Ovary (tissue), 9 donors: ENCODE measurements around the gene DPEP2. TPM values are rescaled to one million over a fixed set of nuclear protein-coding genes. Genes with fewer than 3 reads are reported as not detected.

ENCODE experiments used
- DNase-seq, 5 donors: peaks; one replicate each; pipeline ENCODE4 v3.0.0-alpha.2; 2019 to 2020
- H3K27ac ChIP-seq, 2 donors: fragments of 200-600 bp; one replicate each; pipeline versions ENCODE4 v1.5.1 to v1.8.0; 2019 to 2022
- H3K27me3 ChIP-seq: fragments of 200-600 bp; one replicate; pipeline ENCODE4 v1.8.0; 2022
- H3K36me3 ChIP-seq: fragments of 200-600 bp; sonication (generic); one replicate; pipeline ENCODE4 v1.5.1; 2019
- H3K4me1 ChIP-seq: one replicate; pipeline ENCODE4 v1.8.1; 2013; ENCODE audit warnings: mild to moderate bottlenecking, moderate library complexity; ENCODE audit not compliant: insufficient read depth
- H3K4me3 ChIP-seq: fragments of 200-600 bp; sonication (generic); one replicate; pipeline ENCODE4 v1.5.1; 2017
- H3K9me3 ChIP-seq, 2 donors: fragments of 200-600 bp in 1 of 2; sonication (generic) in 1 of 2; one replicate each; pipeline versions ENCODE4 v1.5.1 to v1.8.1; 2013 to 2019; ENCODE audit warnings: mild to moderate bottlenecking in 1 of 2, moderate library complexity in 1 of 2
- CTCF ChIP-seq, 3 donors: fragments of 450-650 bp in 2 of 3; fragments of 200-600 bp in 1 of 3; IDR thresholded peaks; one replicate each; pipeline versions ENCODE4 v1.5.1 to v1.8.0; 2016 to 2022; ENCODE audit warnings: antibody characterized with exemption in 3 of 3, mild to moderate bottlenecking in 1 of 3
- EP300 ChIP-seq: sonication (generic); formaldehyde crosslinking; IDR thresholded peaks from one replicate; pipeline ENCODE4 v1.6.1; 2017; ENCODE audit warnings: antibody characterized with exemption
- POLR2A ChIP-seq: fragments of 450-650 bp; IDR thresholded peaks from one replicate; pipeline ENCODE4 v1.6.1; 2017; ENCODE audit warnings: antibody characterized with exemption, mild to moderate bottlenecking, moderate library complexity
- WGBS, 3 donors: extraction: QIAGEN DNeasy Blood & Tissue Kit in 1 of 3; methylation state at CpG; one replicate each; pipeline versions ENCODE4 v1.1.5 to v1.1.7; 2013 to 2017; 5-methylcytosine and 5-hydroxymethylcytosine counted together
- intact Hi-C, 4 donors: fragments of 100-400 bp; cut with DNase I; formaldehyde crosslinking; loops; one replicate each; pipeline versions ENCODE4 v1.11.0 to v1.15.1; 2022 to 2023
- polyA plus RNA-seq, 2 donors: library from polyadenylated mRNA; stranded (reverse); fragments of 200-250 nt in 1 of 2; fragments of 350-450 nt in 1 of 2; fragmentation: Illumina TruSeq in 1 of 2; extraction: RNeasy Lipid Tissue Mini Kit (QIAGEN cat#74804) in 1 of 2; gene quantifications; one replicate each; pipeline ENCODE4 v1.2.3, GENCODE V29; 2013 to 2014
- total RNA-seq, 7 donors: library from RNA; depleted of rRNA in 2 of 7; stranded (reverse); fragments of >200 nt in 2 of 7; fragmentation: NEBNext Ultra II Directional in 3 of 7; extraction: Animal tissue kit (Norgen Biotek cat#: 25700) in 3 of 7; gene quantifications; one replicate each; pipeline versions ENCODE4 v1.1.0 to v1.2.4, GENCODE V29; 2016 to 2023
- donor health status: DM: no; HTN: no; CAD: no; lungs with moderate emphysema.
- donor health status: DM: no; HTN: no; CAD: no.
- donor health status: Bipolar disorder and iron deficiency.
- donor health status: DM: yes; HTN: yes; CAD: no.
- donor health status: DM: no; HTN: no; CAD: no.
- donor health status: DM: yes; HTN: yes; CAD: no.

The DPEP2 gene
- total and polyA plus RNA-seq, 9 donors = 0.33 to 3.1 (median 0.99) TPM; not detected in 2

DNA sequence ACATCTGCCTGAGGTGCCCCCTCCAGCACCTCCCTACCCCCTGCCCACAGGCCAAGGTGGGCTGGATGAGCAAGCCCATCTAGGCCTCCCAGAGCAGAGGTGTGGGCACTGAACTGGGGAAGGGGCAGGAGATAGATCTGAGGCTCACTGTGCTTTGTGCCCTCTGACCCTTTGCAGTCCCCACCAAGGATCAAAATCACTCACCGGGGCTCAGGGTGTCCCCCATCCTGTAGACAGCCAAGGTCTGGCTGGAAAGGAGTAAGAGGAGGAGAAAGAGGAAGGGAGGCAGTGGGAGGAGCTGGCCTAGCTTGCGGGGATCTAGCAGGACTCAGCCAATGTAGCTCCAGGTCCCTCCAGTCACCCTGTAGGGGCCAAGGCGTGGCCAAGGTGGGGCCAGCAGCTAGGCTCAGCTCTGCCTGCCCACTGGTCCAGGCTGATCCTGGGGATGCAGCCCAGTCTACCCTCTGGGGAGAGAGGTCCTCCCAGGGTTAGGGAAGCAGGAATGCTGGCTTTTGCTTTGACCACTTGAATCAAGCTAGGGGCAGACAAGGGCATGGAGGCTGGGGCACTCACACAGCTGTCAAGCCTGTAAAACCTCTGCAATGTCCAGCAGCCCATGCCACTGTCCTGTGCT, 32.6 kb downstream of the DPEP2 start:
- Histone ChIP-seq H3K36me3 (no peaks in the 10 kb centered on the region), H3K4me3 (peak overlapping the region; percentile 68), H3K27ac (peak overlapping the region; percentile 34 to 70), H3K27me3 (no peaks in the 10 kb centered on the region), H3K9me3 (no peaks in the 10 kb centered on the region), H3K4me1 (peaks cover 13% of the 10 kb centered on the region)
- peak in 1 of 5 donors; percentile 38 for DNase-seq
- 26 to 37% (median 32%) methylated on average over 3 of the region's 3 CpGs for WGBS, 3 donors
- TF ChIP-seq EP300 (no peak), CTCF (IDR thresholded peaks at IDR 0.05) (no peak)
- intact Hi-C loops = no loop called here

DNA sequence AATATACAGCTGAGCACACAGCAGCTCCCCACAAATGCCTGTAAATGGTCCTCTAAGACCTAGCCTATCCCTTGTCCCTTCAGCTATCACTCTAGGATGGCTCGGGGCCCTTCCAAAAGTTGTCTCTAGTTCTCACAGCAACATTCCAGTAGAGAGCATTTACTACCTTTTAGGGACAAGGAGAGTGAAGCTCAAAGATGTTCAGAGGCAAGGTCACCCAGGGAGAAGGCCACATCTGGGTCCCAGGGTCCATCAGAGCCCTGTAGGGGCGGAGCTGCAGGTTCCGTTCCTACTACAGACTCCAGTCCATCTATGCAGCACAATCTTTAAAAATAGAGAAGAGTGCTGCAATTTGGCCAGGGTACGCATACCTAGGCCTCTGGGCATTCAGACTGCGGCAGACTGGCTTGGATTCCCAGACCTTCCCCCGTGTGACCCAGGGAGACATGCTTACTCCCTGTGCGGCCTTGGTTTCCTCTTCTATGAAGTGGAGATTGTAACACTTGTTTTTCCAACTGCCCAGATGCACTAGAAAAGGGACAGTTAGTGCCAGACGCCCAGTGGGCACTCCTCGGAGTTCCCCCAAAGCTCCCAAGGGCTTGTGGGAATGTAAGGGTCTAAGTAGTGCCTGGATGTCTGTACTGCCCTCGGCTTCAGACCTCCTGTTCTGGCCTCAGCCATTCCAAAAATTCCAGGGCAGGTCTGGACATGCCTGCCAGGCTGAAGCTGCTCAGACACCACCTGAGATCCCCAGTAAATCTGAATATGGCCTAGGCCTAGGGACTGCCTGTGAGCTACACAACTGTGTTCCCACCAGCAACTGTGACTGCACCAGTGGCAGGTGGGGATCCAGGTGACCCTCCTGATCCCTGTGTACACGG, 33.4 kb downstream of the DPEP2 start:
- 45 to 52% (median 48%) methylated on average over 11 of the region's 11 CpGs for WGBS, 3 donors
- Histone ChIP-seq H3K27ac (peak overlapping the region; percentile 34 to 70), H3K27me3 (no peaks in the 10 kb centered on the region), H3K4me1 (peaks cover 13% of the 10 kb centered on the region), H3K9me3 (no peaks in the 10 kb centered on the region), H3K4me3 (no peak overlapping the region), H3K36me3 (no peaks in the 10 kb centered on the region)
- TF ChIP-seq EP300 (no peak), POLR2A (no peak), CTCF (IDR thresholded peaks at IDR 0.05) (no peak)
- no peak for DNase-seq
- intact Hi-C loops = no loop called here

DNA sequence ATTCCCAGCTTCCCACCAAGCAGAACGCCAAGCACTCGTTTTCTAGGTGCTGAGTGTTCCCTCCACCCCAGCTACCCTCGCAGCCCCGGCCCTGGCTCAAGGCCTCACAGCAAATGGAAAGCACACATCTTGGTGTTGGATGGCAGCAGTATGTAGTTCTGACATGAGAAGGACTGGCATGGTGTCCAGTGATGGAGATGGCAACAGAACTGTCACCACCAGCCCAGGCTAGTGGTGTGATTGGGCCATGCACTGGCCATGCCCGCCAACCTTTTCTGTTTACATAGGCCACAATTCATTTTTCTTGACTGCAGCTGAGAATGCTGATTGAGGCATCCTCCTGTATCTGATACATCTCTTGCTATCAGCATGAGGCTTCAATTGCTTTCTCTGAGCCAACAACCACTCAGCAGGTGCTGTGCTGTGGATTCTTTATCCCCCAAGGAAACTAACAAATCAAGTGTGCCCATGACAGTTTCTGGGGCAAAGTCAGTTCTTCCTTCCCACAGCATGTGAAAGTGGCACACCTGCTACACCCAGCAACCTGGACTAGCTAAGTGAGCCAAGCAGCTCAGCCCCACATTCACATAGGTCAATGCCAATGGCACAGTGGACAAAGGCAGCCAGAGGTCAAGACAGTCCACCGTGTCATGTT, 34.7 kb downstream of the DPEP2 start:
- Histone ChIP-seq H3K9me3 (no peaks in the 10 kb centered on the region), H3K4me1 (peaks cover 18% of the 10 kb centered on the region), H3K36me3 (no peaks in the 10 kb centered on the region), H3K27ac (no peak overlapping the region), H3K4me3 (no peak overlapping the region), H3K27me3 (no peaks in the 10 kb centered on the region)
- intact Hi-C loops = no loop called here
- TF ChIP-seq EP300 (no peak), CTCF (IDR thresholded peaks at IDR 0.05) (no peak)
- 88 to 92% (median 90%) methylated on average over 6 of the region's 6 CpGs for WGBS, 3 donors
- DNase-seq = no peak

DNA sequence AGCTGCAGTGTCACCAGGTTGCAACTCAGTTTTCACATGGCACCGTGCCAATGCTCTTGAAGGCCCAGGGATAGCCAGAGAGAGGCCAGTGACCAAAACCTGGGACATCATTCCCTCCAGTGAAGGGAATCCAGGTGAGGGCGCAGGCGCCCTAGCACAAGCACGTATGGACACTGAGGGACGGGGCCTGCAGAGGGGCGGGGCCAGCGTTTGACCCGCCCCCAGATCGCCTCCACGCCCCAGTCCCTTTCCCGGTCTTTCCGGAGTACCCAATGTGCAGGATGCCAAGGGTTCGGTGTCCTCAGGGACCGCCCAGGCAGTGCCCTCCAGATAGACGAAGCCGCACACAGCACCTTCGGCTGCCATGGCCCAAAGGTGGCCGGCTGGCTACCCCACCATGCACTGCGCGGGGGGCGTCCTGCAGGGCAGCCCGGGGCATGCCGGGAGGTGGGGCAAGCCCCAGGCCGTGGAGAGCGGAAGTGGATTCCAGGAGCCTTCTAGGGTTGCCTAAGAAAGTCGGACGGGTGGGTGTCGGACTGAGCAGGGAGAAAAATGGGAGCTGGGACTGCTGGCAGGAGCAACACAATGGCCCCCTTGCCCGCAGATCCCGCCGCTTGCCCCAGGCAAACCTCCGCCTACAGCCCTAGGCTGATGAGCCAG, 35.5 kb downstream of the DPEP2 start:
- peaks cover 20% of the 10 kb centered on the region for H3K4me1 ChIP-seq
- no peaks in the 10 kb centered on the region for H3K9me3 ChIP-seq
- H3K4me3 ChIP-seq = no peak overlapping the region
- intact Hi-C loops = no loop called here
- DNase-seq = peak in 2 of 5 donors; percentile 56 to 57
- H3K27ac ChIP-seq = no peak overlapping the region
- no peaks in the 10 kb centered on the region for H3K36me3 ChIP-seq
- WGBS, 3 donors = 61 to 65% (median 64%) methylated on average over 32 of the region's 32 CpGs
- no peaks in the 10 kb centered on the region for H3K27me3 ChIP-seq
- TF ChIP-seq CTCF (IDR thresholded peaks at IDR 0.05) = no peak
- no peak for TF ChIP-seq POLR2A
- no peak for TF ChIP-seq EP300
